Transverse colon (tissue), 4 donors: ENCODE results near the gene PTS.

Source experiments
- CTCF ChIP-seq, 5 experiments: fragments of 200-600 bp in 3 of 5; fragments of 450-650 bp in 2 of 5; sonication (generic) in 3 of 5; IDR thresholded peaks; 1 replicate in 2 of 5; 2 replicates in 3 of 5; pipeline ENCODE4 v1.5.1; 2016 to 2017; ENCODE audit warnings: antibody characterized with exemption in 5 of 5, inconsistent platforms in 3 of 5, mild to moderate bottlenecking in 2 of 5, moderate library complexity in 1 of 5
- POLR2A ChIP-seq: fragments of 450-650 bp; IDR thresholded peaks from one replicate; pipeline ENCODE4 v1.6.1; 2016; ENCODE audit warnings: antibody characterized with exemption, mild to moderate bottlenecking, moderate library complexity
- POLR2AphosphoS5 ChIP-seq, 3 donors: sonication (generic); formaldehyde crosslinking; IDR thresholded peaks; one replicate each; pipeline ENCODE4 v1.6.1; 2016; ENCODE audit warnings: antibody characterized with exemption in 3 of 3

DNA sequence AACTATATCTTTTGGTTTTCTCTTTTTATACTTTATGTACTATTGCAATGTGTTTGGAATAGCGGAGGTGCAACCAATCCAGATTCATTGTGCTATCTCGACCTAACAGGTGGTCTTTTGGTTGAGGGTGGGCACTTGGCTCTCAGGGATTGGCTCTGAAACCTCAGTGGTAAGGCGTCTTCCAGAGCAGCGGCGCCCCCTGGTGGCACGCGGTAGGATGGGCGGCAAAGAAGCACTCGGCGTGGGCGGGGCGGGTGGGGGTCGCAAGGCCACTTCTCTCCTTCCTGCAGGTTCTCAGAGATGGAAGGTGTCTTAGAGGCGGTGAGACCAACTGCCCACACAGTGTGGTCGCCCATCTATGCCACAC lies 53.7 kb downstream of the PTS start:
- TF ChIP-seq POLR2A (no peak), CTCF (IDR thresholded peaks at IDR 0.05) (peak; percentile 43 to 95 (median 87)), POLR2AphosphoS5 (IDR thresholded peaks at IDR 0.05) (no peak)
